ENCODE measurements around the gene METAP1.

Gene METAP1

GRCh38 chr4:99043346-99043745, 47.8 kb downstream of the METAP1 start:
- Histone ChIP-seq H3K79me2 (ENCODE audit: control insufficient read depth, low read length) (no peaks in the 10 kb centered on the region), H3K4me1 (ENCODE audit: control insufficient read depth, low read length) (peaks cover 14% of the 10 kb centered on the region), H3K36me3 (ENCODE audit: control insufficient read depth, low read length) (peaks cover 60% of the 10 kb centered on the region), H3K27me3 (ENCODE audit: control insufficient read depth, low read length) (no peaks in the 10 kb centered on the region), H3K4me2 (ENCODE audit: low read length) (0 out of 2 replicates have a peak overlapping the region, but pooled peaks have one; percentile 7), H3K27ac (ENCODE audit: low read depth, low read length) (peak overlapping the region; percentile 35), H3F3A (ENCODE audit: control insufficient read depth, insufficient read depth) (no peaks in the 10 kb centered on the region; the same call in 1 of the 2 replicates), H3K9me2 (replicated peaks; ENCODE audit: control insufficient read depth, low read length) (no peaks in the 10 kb centered on the region), H3K9me3 (ENCODE audit: control insufficient read depth, insufficient read depth, low read length) (no peaks in the 10 kb centered on the region), H4K20me1 (ENCODE audit: control insufficient read depth, insufficient read depth, low read depth, low read length) (no peaks in the 10 kb centered on the region), H3K4me3 (ENCODE audit: low read length) (no peak overlapping the region)
- TF ChIP-seq EZH2phosphoT487 (IDR thresholded peaks at IDR 0.05; ENCODE audit: borderline replicate concordance, low read length) (no peak), CTCF (IDR thresholded peaks at IDR 0.05; ENCODE audit: low read depth, low read length, poor library complexity, severe bottlenecking) (no peak)

- Histone ChIP-seq H3F3A (ENCODE audit: control insufficient read depth, insufficient read depth) (no peaks in the 10 kb centered on the region; the same call in 1 of the 2 replicates), H3K4me3 (ENCODE audit: low read length) (no peak overlapping the region), H3K4me2 (ENCODE audit: low read length) (no peak overlapping the region), H3K36me3 (ENCODE audit: control insufficient read depth, low read length) (peaks cover 79% of the 10 kb centered on the region), H3K27ac (ENCODE audit: low read depth, low read length) (no peak overlapping the region), H3K9me3 (ENCODE audit: control insufficient read depth, insufficient read depth, low read length) (no peaks in the 10 kb centered on the region), H3K4me1 (ENCODE audit: control insufficient read depth, low read length) (peaks cover 10% of the 10 kb centered on the region), H3K79me2 (ENCODE audit: control insufficient read depth, low read length) (no peaks in the 10 kb centered on the region), H3K27me3 (ENCODE audit: control insufficient read depth, low read length) (no peaks in the 10 kb centered on the region), H3K9me2 (replicated peaks; ENCODE audit: control insufficient read depth, low read length) (no peaks in the 10 kb centered on the region), H4K20me1 (ENCODE audit: control insufficient read depth, insufficient read depth, low read depth, low read length) (no peaks in the 10 kb centered on the region)
- no peak for TF ChIP-seq CTCF (IDR thresholded peaks at IDR 0.05; ENCODE audit: low read depth, low read length, poor library complexity, severe bottlenecking)
Measured at GRCh38 chr4:99047710-99048109, 52.2 kb downstream of the METAP1 start.

- Histone ChIP-seq H3K36me3 (ENCODE audit: control insufficient read depth, low read length) (peaks cover 75% of the 10 kb centered on the region), H3F3A (ENCODE audit: control insufficient read depth, insufficient read depth) (0 out of 2 replicates have a peak, but pooled peaks cover 7% of the 10 kb centered on the region), H3K4me3 (ENCODE audit: low read length) (no peak overlapping the region), H3K4me1 (ENCODE audit: control insufficient read depth, low read length) (peaks cover 5% of the 10 kb centered on the region), H4K20me1 (ENCODE audit: control insufficient read depth, insufficient read depth, low read depth, low read length) (peaks cover 5% of the 10 kb centered on the region; the same call in 1 of the 2 replicates), H3K9me2 (replicated peaks; ENCODE audit: control insufficient read depth, low read length) (no peaks in the 10 kb centered on the region), H3K79me2 (ENCODE audit: control insufficient read depth, low read length) (no peaks in the 10 kb centered on the region), H3K27me3 (ENCODE audit: control insufficient read depth, low read length) (no peaks in the 10 kb centered on the region), H3K9me3 (ENCODE audit: control insufficient read depth, insufficient read depth, low read length) (no peaks in the 10 kb centered on the region), H3K27ac (ENCODE audit: low read depth, low read length) (no peak overlapping the region), H3K4me2 (ENCODE audit: low read length) (no peak overlapping the region)
- TF ChIP-seq EZH2phosphoT487 (IDR thresholded peaks at IDR 0.05; ENCODE audit: borderline replicate concordance, low read length) (no peak), CTCF (IDR thresholded peaks at IDR 0.05; ENCODE audit: low read depth, low read length, poor library complexity, severe bottlenecking) (no peak)
Measured at GRCh38 chr4:99052902-99053301, 57.4 kb downstream of the METAP1 start.

Measured in DOHH2 (cell line).